Fibroblast of mammary gland (primary cell): ENCODE measurements around the gene GRM7.

ENCODE experiments used
- DNase-seq: peaks from one replicate; pipeline ENCODE4 v3.0.0-alpha.2; 2010; ENCODE audit warnings: low read depth
- H3K4me3 ChIP-seq: 2 replicates; pipeline ENCODE4 v1.5.1; 2011; ENCODE audit warnings: low read depth, mild to moderate bottlenecking, low read length, moderate library complexity; ENCODE audit not compliant: control insufficient read depth
- CTCF ChIP-seq: conservative IDR thresholded peaks from 2 replicates; pipeline ENCODE4 v1.5.1; 2011; ENCODE audit warnings: low read depth, low read length, inconsistent platforms; ENCODE audit not compliant: control insufficient read depth, insufficient read depth

GRM7 gene

GRCh38 chr3:7602297-7602696, 741.4 kb downstream of the GRM7 start:
- no peak for DNase-seq
- TF ChIP-seq CTCF, result no peak
- no peak overlapping the region for H3K4me3 ChIP-seq

- TF ChIP-seq CTCF, result no peak
- no peak overlapping the region for H3K4me3 ChIP-seq
- DNase-seq, result no peak
These were observed 746.2 kb downstream of the GRM7 start for GRCh38 chr3:7607083-7607482.

GRCh38 chr3:7607676-7608075, 746.8 kb downstream of the GRM7 start:
- no peak for TF ChIP-seq CTCF
- DNase-seq, result no peak
- H3K4me3 ChIP-seq, result no peak overlapping the region

GRCh38 chr3:7610634-7611033, 749.7 kb downstream of the GRM7 start:
- H3K4me3 ChIP-seq, result no peak overlapping the region
- TF ChIP-seq CTCF, result no peak
- no peak for DNase-seq

- TF ChIP-seq CTCF, result no peak
- H3K4me3 ChIP-seq, result no peak overlapping the region
- no peak for DNase-seq
These were observed 754.1 kb downstream of the GRM7 start for GRCh38 chr3:7615043-7615442.

- H3K4me3 ChIP-seq, result no peak overlapping the region
- DNase-seq, result no peak
- TF ChIP-seq CTCF, result no peak
These were observed 757.7 kb downstream of the GRM7 start for GRCh38 chr3:7618606-7619005.

- no peak for TF ChIP-seq CTCF
- H3K4me3 ChIP-seq, result no peak overlapping the region
- no peak for DNase-seq
These were observed 759.5 kb downstream of the GRM7 start for GRCh38 chr3:7620401-7620800.
